HUES6 (cell line): Measurements from ENCODE around the gene NAE1.
A peak's percentile ranks its signal among the peaks of the same experiment; 100 is the strongest.
"Not testable (repeated sequence)": the region's sequence is repeated elsewhere in the genome, so short reads cannot be mapped to it uniquely, and the experiment has no call there.

ENCODE experiments used
- H3K27ac ChIP-seq: 2 replicates; pipeline ENCODE4 v1.7.0; 2013; ENCODE audit warnings: low read depth, mild to moderate bottlenecking, low read length, inconsistent platforms
- H3K27me3 ChIP-seq: 2 replicates; pipeline ENCODE4 v1.6.1; 2013; ENCODE audit warnings: low read length; ENCODE audit not compliant: control insufficient read depth, insufficient read depth
- H3K36me3 ChIP-seq: 2 replicates; pipeline ENCODE4 v1.6.1; 2013; ENCODE audit warnings: low read length; ENCODE audit not compliant: control insufficient read depth, insufficient read depth
- H3K4me1 ChIP-seq: 2 replicates; pipeline ENCODE4 v1.6.1; 2013; ENCODE audit warnings: low read length; ENCODE audit not compliant: control insufficient read depth, insufficient read depth
- H3K4me3 ChIP-seq: 2 replicates; pipeline ENCODE4 v1.5.1; 2013; ENCODE audit warnings: low read depth, low read length
- H3K9ac ChIP-seq: one replicate; pipeline ENCODE4 v1.6.1; 2013; ENCODE audit warnings: mild to moderate bottlenecking, low read length
- H3K9me3 ChIP-seq: 2 replicates; pipeline ENCODE4 v1.6.1; 2013; ENCODE audit warnings: low read depth, low read length; ENCODE audit not compliant: control insufficient read depth, insufficient read depth

Gene NAE1

GRCh38 chr16:66830422-66831404 lies at the start of gene NAE1:
TSS of gene NAE1 (minus strand) at chr16:66830976. CDS start at chr16:66830899, 77 bp downstream.
- H3K36me3 ChIP-seq, result peaks cover 31% of the 10 kb centered on the region
- peak within 1 kb of the TSS; percentile 96 for H3K9ac ChIP-seq
- peaks cover 10% of the 10 kb centered on the region for H3K4me1 ChIP-seq
- H3K4me3 ChIP-seq, result peak within 1 kb of the TSS; percentile 85
- H3K9me3 ChIP-seq, result no peaks in the 10 kb centered on the region
- H3K27ac ChIP-seq, result peak within 1 kb of the TSS; percentile 85
- H3K27me3 ChIP-seq, result no peaks in the 10 kb centered on the region

- H3K36me3 ChIP-seq, result no peaks in the 10 kb centered on the region
- peaks cover 19% of the 10 kb centered on the region for H3K4me1 ChIP-seq
- H3K27me3 ChIP-seq, result peaks cover 3% of the 10 kb centered on the region; the same call in 1 of the 2 replicates
- H3K9ac ChIP-seq, result no peak overlapping the region
- no peaks in the 10 kb centered on the region for H3K9me3 ChIP-seq
- no peak overlapping the region for H3K27ac ChIP-seq
- no peak overlapping the region for H3K4me3 ChIP-seq
Observed at GRCh38 chr16:66878067-66878466, 47.3 kb upstream of the NAE1 start.

- Histone ChIP-seq H3K9me3 (no peaks in the 10 kb centered on the region), H3K4me3 (no peak overlapping the region), H3K4me1 (peaks cover 12% of the 10 kb centered on the region), H3K27ac (no peak overlapping the region), H3K27me3 (no peaks in the 10 kb centered on the region), H3K36me3 (no peaks in the 10 kb centered on the region), H3K9ac (no peak overlapping the region)
Observed at GRCh38 chr16:66874079-66874775, 43.5 kb upstream of the NAE1 start.

- Histone ChIP-seq H3K27ac (no peak overlapping the region), H3K27me3 (no peaks in the 10 kb centered on the region), H3K4me1 (peaks cover 12% of the 10 kb centered on the region), H3K9ac (no peak overlapping the region), H3K4me3 (peak overlapping the region; percentile 69; the same call in 1 of the 2 replicates), H3K36me3 (no peaks in the 10 kb centered on the region), H3K9me3 (no peaks in the 10 kb centered on the region)
Observed at GRCh38 chr16:66873685-66874055, 42.9 kb upstream of the NAE1 start.

GRCh38 chr16:66872943-66873684 lies 42.3 kb upstream of the NAE1 start:
- H3K27me3 ChIP-seq, result no peaks in the 10 kb centered on the region
- peak overlapping the region; percentile 63 for H3K27ac ChIP-seq
- H3K4me1 ChIP-seq, result peaks cover 12% of the 10 kb centered on the region
- peak overlapping the region; percentile 63 for H3K9ac ChIP-seq
- no peaks in the 10 kb centered on the region for H3K36me3 ChIP-seq
- no peaks in the 10 kb centered on the region for H3K9me3 ChIP-seq
- H3K4me3 ChIP-seq, result peak overlapping the region; percentile 69

- Histone ChIP-seq H3K4me3 (peak overlapping the region; percentile 69), H3K4me1 (peaks cover 12% of the 10 kb centered on the region), H3K9me3 (no peaks in the 10 kb centered on the region), H3K27ac (peak overlapping the region; percentile 63), H3K27me3 (no peaks in the 10 kb centered on the region), H3K9ac (peak overlapping the region; percentile 63), H3K36me3 (no peaks in the 10 kb centered on the region)
Observed at GRCh38 chr16:66872559-66872942, 41.8 kb upstream of the NAE1 start.

- Histone ChIP-seq H3K4me3 (no peak overlapping the region), H3K27me3 (no peaks in the 10 kb centered on the region), H3K36me3 (no peaks in the 10 kb centered on the region), H3K4me1 (peaks cover 12% of the 10 kb centered on the region), H3K9ac (no peak overlapping the region), H3K9me3 (no peaks in the 10 kb centered on the region), H3K27ac (no peak overlapping the region)
Observed at GRCh38 chr16:66871840-66872239, 41.1 kb upstream of the NAE1 start.

GRCh38 chr16:66871363-66871762 lies 40.6 kb upstream of the NAE1 start:
- H3K27ac ChIP-seq, H3K36me3 ChIP-seq, H3K27me3 ChIP-seq, H3K9me3 ChIP-seq, H3K4me3 ChIP-seq, H3K9ac ChIP-seq: not testable (repeated sequence)
- H3K4me1 ChIP-seq, result peaks cover 12% of the 10 kb centered on the region

- H3K36me3 ChIP-seq, result no peaks in the 10 kb centered on the region
- H3K27ac ChIP-seq, result no peak overlapping the region
- peaks cover 10% of the 10 kb centered on the region for H3K4me1 ChIP-seq
- H3K9ac ChIP-seq, result no peak overlapping the region
- no peaks in the 10 kb centered on the region for H3K9me3 ChIP-seq
- H3K27me3 ChIP-seq, result no peaks in the 10 kb centered on the region
- no peak overlapping the region for H3K4me3 ChIP-seq
Observed at GRCh38 chr16:66869424-66869823, 38.6 kb upstream of the NAE1 start.

- Histone ChIP-seq H3K9ac (no peak overlapping the region), H3K4me3 (no peak overlapping the region), H3K4me1 (no peaks in the 10 kb centered on the region), H3K27ac (no peak overlapping the region), H3K36me3 (no peaks in the 10 kb centered on the region), H3K9me3 (no peaks in the 10 kb centered on the region), H3K27me3 (no peaks in the 10 kb centered on the region)
Observed at GRCh38 chr16:66863707-66864106, 32.9 kb upstream of the NAE1 start.
